Forelimb muscle (tissue), 1 donor: Measurements from ENCODE around the gene IRF6. TPM values are rescaled to one million over a fixed set of nuclear protein-coding genes. Genes with fewer than 3 reads are reported as not detected.

ENCODE experiments used
- polyA plus RNA-seq: library from polyadenylated mRNA; unstranded; fragments of 120-200 nt; gene quantifications from one replicate; pipeline ENCODE4 v1.2.1, GENCODE V29; 2013; ENCODE audit not compliant: insufficient read length

The IRF6 gene
- polyA plus RNA-seq, 1 donor = 0.34 TPM

Other genes with a start within 250 kb of the IRF6 start
- not detected for gene CAMK1G, start 222.4 kb downstream of the IRF6 start, polyA plus RNA-seq
- gene LAMB3, start 153.7 kb downstream of the IRF6 start, polyA plus RNA-seq = 0.70 TPM
- gene G0S2, start 130.7 kb downstream of the IRF6 start, polyA plus RNA-seq = 3.8 TPM
- not detected for gene HSD11B1, start 101.3 kb downstream of the IRF6 start, polyA plus RNA-seq
- 3.1 TPM for gene TRAF3IP3, start 50.1 kb downstream of the IRF6 start, polyA plus RNA-seq
- 2.3 TPM for gene C1orf74, start 21.6 kb downstream of the IRF6 start, polyA plus RNA-seq
- gene UTP25, start 21.8 kb upstream of the IRF6 start, polyA plus RNA-seq = 6.1 TPM
- 1.7 TPM for gene SYT14, start 132.1 kb upstream of the IRF6 start, polyA plus RNA-seq